Activated T-helper 17 cell treated with anti-CD3 and anti-CD28 coated beads, Interleukin-2, amount 50 U/mL, for 72 hours (primary cell): ENCODE results near the gene TMEM214. TPM values are rescaled to one million over a fixed set of nuclear protein-coding genes. Genes with fewer than 3 reads are reported as not detected.

Experiments used
- ATAC-seq: fragments of 150-1000 bp; cut with Tn5 transposase; replicated peaks from 2 replicates; pipeline ENCODE4 v1.10.0; 2021; ENCODE audit warnings: mild to moderate bottlenecking, moderate library complexity
- H3K27ac Mint-ChIP-seq: one replicate; pipeline ENCODE4 v1.8.0; 2022; ENCODE audit warnings: mixed read lengths
- H3K27me3 Mint-ChIP-seq: one replicate; pipeline ENCODE4 v1.8.0; 2022; ENCODE audit warnings: mixed read lengths
- H3K36me3 Mint-ChIP-seq: one replicate; pipeline ENCODE4 v1.8.0; 2022; ENCODE audit warnings: low read depth, mild to moderate bottlenecking, mixed read lengths
- H3K4me1 Mint-ChIP-seq: one replicate; pipeline ENCODE4 v1.8.0; 2022; ENCODE audit warnings: mixed read lengths
- H3K4me3 Mint-ChIP-seq: one replicate; pipeline ENCODE4 v1.8.0; 2022; ENCODE audit warnings: mild to moderate bottlenecking, mixed read lengths
- H3K9me3 Mint-ChIP-seq: one replicate; pipeline ENCODE4 v1.8.0; 2022; ENCODE audit warnings: mixed read lengths
- total RNA-seq, 2 donors: library from RNA; stranded (reverse); gene quantifications; one replicate each; pipeline ENCODE4 v1.2.3, GENCODE V29; 2022

Gene TMEM214
- total RNA-seq, 2 donors from 2014 or later = 73.3 to 81.5 TPM

- H3K36me3 Mint-ChIP-seq = no peaks in the 10 kb centered on the region
- peak; percentile 22 for ATAC-seq
- H3K27me3 Mint-ChIP-seq = no peaks in the 10 kb centered on the region
- no peaks in the 10 kb centered on the region for H3K9me3 Mint-ChIP-seq
- H3K4me3 Mint-ChIP-seq = peak overlapping the region; percentile 84
- peaks cover 11% of the 10 kb centered on the region for H3K4me1 Mint-ChIP-seq
- peak overlapping the region; percentile 66 for H3K27ac Mint-ChIP-seq
Observed at GRCh38 chr2:27085673-27086089, 52.9 kb downstream of the TMEM214 start.

GRCh38 chr2:27086090-27086723 is 53.4 kb downstream of the TMEM214 start:
- peak; percentile 93 for ATAC-seq
- Mint-ChIP-seq H3K36me3 (no peaks in the 10 kb centered on the region), H3K27me3 (no peaks in the 10 kb centered on the region), H3K27ac (peak overlapping the region; percentile 58), H3K4me1 (peaks cover 6% of the 10 kb centered on the region), H3K4me3 (peak overlapping the region; percentile 84), H3K9me3 (no peaks in the 10 kb centered on the region)

- peak within 1 kb of the TSS; percentile 84 for H3K4me3 Mint-ChIP-seq
- no peaks in the 10 kb centered on the region for H3K36me3 Mint-ChIP-seq
- peak within 1 kb of the TSS; percentile 66 for H3K27ac Mint-ChIP-seq
- ATAC-seq = peak; percentile 14
- H3K4me1 Mint-ChIP-seq = no peaks in the 10 kb centered on the region
- H3K9me3 Mint-ChIP-seq = no peaks in the 10 kb centered on the region
- no peaks in the 10 kb centered on the region for H3K27me3 Mint-ChIP-seq
Observed at GRCh38 chr2:27086724-27087593, 54.2 kb downstream of the TMEM214 start, which contains the start of gene KHK. Gene KHK (plus strand): TSS chr2:27086772. CDS start chr2:27087260, 488 bp downstream.

GRCh38 chr2:27087823-27088410 is 55.2 kb downstream of the TMEM214 start:
- no peaks in the 10 kb centered on the region for H3K27me3 Mint-ChIP-seq
- peak overlapping the region; percentile 84 for H3K4me3 Mint-ChIP-seq
- no peak for ATAC-seq
- no peak overlapping the region for H3K27ac Mint-ChIP-seq
- H3K4me1 Mint-ChIP-seq = no peaks in the 10 kb centered on the region
- no peaks in the 10 kb centered on the region for H3K9me3 Mint-ChIP-seq
- no peaks in the 10 kb centered on the region for H3K36me3 Mint-ChIP-seq

GRCh38 chr2:27088634-27089033 is 55.9 kb downstream of the TMEM214 start:
- no peak for ATAC-seq
- Mint-ChIP-seq H3K27ac (no peak overlapping the region), H3K4me1 (no peaks in the 10 kb centered on the region), H3K36me3 (no peaks in the 10 kb centered on the region), H3K9me3 (no peaks in the 10 kb centered on the region), H3K4me3 (no peak overlapping the region), H3K27me3 (no peaks in the 10 kb centered on the region)

- Mint-ChIP-seq H3K4me3 (no peak overlapping the region), H3K4me1 (no peaks in the 10 kb centered on the region), H3K27me3 (no peaks in the 10 kb centered on the region), H3K36me3 (no peaks in the 10 kb centered on the region), H3K27ac (no peak overlapping the region), H3K9me3 (no peaks in the 10 kb centered on the region)
- ATAC-seq = no peak
Observed at GRCh38 chr2:27089111-27089954, 56.6 kb downstream of the TMEM214 start.

Other genes with a start within 250 kb of the TMEM214 start
- 10 to 100 TPM; 24.3 to 36.1 TPM for gene CENPA, start 246.9 kb upstream of the TMEM214 start, total RNA-seq
- gene DPYSL5, start 184.8 kb upstream of the TMEM214 start, total RNA-seq = not detected
- 1 to 10 TPM; 3.4 to 4.2 TPM for gene MAPRE3, start 62.3 kb upstream of the TMEM214 start, total RNA-seq
- gene AGBL5, start 18.7 kb downstream of the TMEM214 start, total RNA-seq = 10 to 100 TPM; 13.1 to 14.3 TPM
- 100 to 1,000 TPM; 286 to 313 TPM for gene OST4, start 38.7 kb downstream of the TMEM214 start, total RNA-seq
- gene EMILIN1, start 45.6 kb downstream of the TMEM214 start, total RNA-seq = under 1 TPM; 0.42 to 0.93 TPM
- 10 to 100 TPM in 1 of 2 donors, 1 to 10 TPM in 1; 5.9 to 10.5 TPM for gene KHK, start 53.8 kb downstream of the TMEM214 start, total RNA-seq
- 1 to 10 TPM; 3.7 to 4.6 TPM for gene CGREF1, start 86.2 kb downstream of the TMEM214 start, total RNA-seq
- under 1 TPM; 0.17 to 0.40 TPM for gene ABHD1, start 90.8 kb downstream of the TMEM214 start, total RNA-seq
- gene PREB, start 101.7 kb downstream of the TMEM214 start, total RNA-seq = 10 to 100 TPM; 38.0 to 67.1 TPM
- gene PRR30, start 106.4 kb downstream of the TMEM214 start, total RNA-seq = not detected
- gene TCF23, start 116.0 kb downstream of the TMEM214 start, total RNA-seq = not detected
- 10 to 100 TPM; 45.9 to 59.2 TPM for gene ATRAID, start 179.1 kb downstream of the TMEM214 start, total RNA-seq
- gene SLC5A6, start 179.3 kb downstream of the TMEM214 start, total RNA-seq = 10 to 100 TPM; 33.8 to 72.0 TPM
- 100 to 1,000 TPM in 1 of 2 donors, 10 to 100 TPM in 1; 54.0 to 106 TPM for gene CAD, start 184.4 kb downstream of the TMEM214 start, total RNA-seq
- gene SLC30A3, start 230.1 kb downstream of the TMEM214 start, total RNA-seq = under 1 TPM in 1 of 2 donors, not detected in 1; 0.50 TPM
- gene DNAJC5G, start 242.5 kb downstream of the TMEM214 start, total RNA-seq = not detected
- under 1 TPM in 1 of 2 donors, not detected in 1; 0.13 TPM for gene TRIM54, start 249.5 kb downstream of the TMEM214 start, total RNA-seq